Measurements from ENCODE around the gene CSK.

CSK gene

GRCh38 chr15:74793135-74794028 is 11.5 kb downstream of the CSK start:
- whole genome bisulfite sequencing (ENCODE audit: insufficient coverage, insufficient read length): no CpG with 5 or more reads among the region's 12 CpGs
- peaks cover 3% of the 10 kb centered on the region; the same call in 1 of the 2 replicates for H3K4me1 ChIP-seq (ENCODE audit: control insufficient read depth, insufficient read depth, low read length)
- DNase-seq (ENCODE audit: low read depth, low spot score): no peak

GRCh38 chr15:74794248-74794969 is 12.5 kb downstream of the CSK start:
- Histone ChIP-seq H3K27ac (ENCODE audit: low read length) (no peak overlapping the region), H3K4me1 (ENCODE audit: control insufficient read depth, insufficient read depth, low read length) (no peaks in the 10 kb centered on the region), H3K9me3 (ENCODE audit: control insufficient read depth, insufficient read depth, low read length) (no peaks in the 10 kb centered on the region), H3K27me3 (ENCODE audit: control insufficient read depth, insufficient read depth, low read length) (no peaks in the 10 kb centered on the region), H3K36me3 (ENCODE audit: control insufficient read depth, insufficient read depth, low read length) (no peaks in the 10 kb centered on the region; the same call in 1 of the 2 replicates), H3K4me3 (ENCODE audit: low read length) (no peak overlapping the region)
- no CpG with 5 or more reads among the region's 9 CpGs for WGBS (ENCODE audit: insufficient coverage, insufficient read length)
- no peak for DNase-seq (ENCODE audit: low read depth, low spot score)

More at GRCh38 chr15:74793135-74794028, 11.5 kb downstream of the CSK start:
- no peak overlapping the region for H3K27ac ChIP-seq (ENCODE audit: low read length)
- H3K27me3 ChIP-seq (ENCODE audit: control insufficient read depth, insufficient read depth, low read length): no peaks in the 10 kb centered on the region
- H3K9me3 ChIP-seq (ENCODE audit: control insufficient read depth, insufficient read depth, low read length): no peaks in the 10 kb centered on the region
- H3K4me3 ChIP-seq (ENCODE audit: low read length): no peak overlapping the region
- H3K36me3 ChIP-seq (ENCODE audit: control insufficient read depth, insufficient read depth, low read length): no peaks in the 10 kb centered on the region

GRCh38 chr15:74794970-74795349 is 13.1 kb downstream of the CSK start:
- no peaks in the 10 kb centered on the region for H3K9me3 ChIP-seq (ENCODE audit: control insufficient read depth, insufficient read depth, low read length)
- DNase-seq (ENCODE audit: low read depth, low spot score): no peak
- no CpG with 5 or more reads among the region's 9 CpGs for WGBS (ENCODE audit: insufficient coverage, insufficient read length)
- no peak overlapping the region for H3K27ac ChIP-seq (ENCODE audit: low read length)
- H3K27me3 ChIP-seq (ENCODE audit: control insufficient read depth, insufficient read depth, low read length): no peaks in the 10 kb centered on the region
- no peak overlapping the region for H3K4me3 ChIP-seq (ENCODE audit: low read length)
- peaks cover 2% of the 10 kb centered on the region; the same call in 1 of the 2 replicates for H3K36me3 ChIP-seq (ENCODE audit: control insufficient read depth, insufficient read depth, low read length)
- H3K4me1 ChIP-seq (ENCODE audit: control insufficient read depth, insufficient read depth, low read length): 0 out of 2 replicates have a peak, but pooled peaks cover 2% of the 10 kb centered on the region

GRCh38 chr15:74795966-74796625 is 14.2 kb downstream of the CSK start:
- Histone ChIP-seq H3K36me3 (ENCODE audit: control insufficient read depth, insufficient read depth, low read length) (peaks cover 7% of the 10 kb centered on the region), H3K4me1 (ENCODE audit: control insufficient read depth, insufficient read depth, low read length) (peaks cover 2% of the 10 kb centered on the region; the same call in 1 of the 2 replicates), H3K27me3 (ENCODE audit: control insufficient read depth, insufficient read depth, low read length) (no peaks in the 10 kb centered on the region), H3K27ac (ENCODE audit: low read length) (no peak overlapping the region), H3K9me3 (ENCODE audit: control insufficient read depth, insufficient read depth, low read length) (no peaks in the 10 kb centered on the region), H3K4me3 (ENCODE audit: low read length) (no peak overlapping the region)
- no peak for DNase-seq (ENCODE audit: low read depth, low spot score)
- no CpG with 5 or more reads among the region's 14 CpGs for WGBS (ENCODE audit: insufficient coverage, insufficient read length)

- H3K4me1 ChIP-seq (ENCODE audit: control insufficient read depth, insufficient read depth, low read length): peaks cover 2% of the 10 kb centered on the region; the same call in 1 of the 2 replicates
These were observed 16.7 kb downstream of the CSK start for GRCh38 chr15:74798388-74799254.

GRCh38 chr15:74799255-74799855 is 17.5 kb downstream of the CSK start:
- no CpG with 5 or more reads among the region's 16 CpGs for WGBS (ENCODE audit: insufficient coverage, insufficient read length)
- DNase-seq (ENCODE audit: low read depth, low spot score): no peak
- no peaks in the 10 kb centered on the region for H3K9me3 ChIP-seq (ENCODE audit: control insufficient read depth, insufficient read depth, low read length)
- no peak overlapping the region for H3K4me3 ChIP-seq (ENCODE audit: low read length)
- no peaks in the 10 kb centered on the region for H3K27me3 ChIP-seq (ENCODE audit: control insufficient read depth, insufficient read depth, low read length)
- H3K4me1 ChIP-seq (ENCODE audit: control insufficient read depth, insufficient read depth, low read length): peaks cover 2% of the 10 kb centered on the region; the same call in 1 of the 2 replicates
- H3K36me3 ChIP-seq (ENCODE audit: control insufficient read depth, insufficient read depth, low read length): peaks cover 20% of the 10 kb centered on the region
- no peak overlapping the region for H3K27ac ChIP-seq (ENCODE audit: low read length)

More at GRCh38 chr15:74798388-74799254, 16.7 kb downstream of the CSK start:
- H3K27me3 ChIP-seq (ENCODE audit: control insufficient read depth, insufficient read depth, low read length): no peaks in the 10 kb centered on the region
- no peak overlapping the region for H3K27ac ChIP-seq (ENCODE audit: low read length)
- DNase-seq (ENCODE audit: low read depth, low spot score): no peak
- no CpG with 5 or more reads among the region's 25 CpGs for WGBS (ENCODE audit: insufficient coverage, insufficient read length)
- H3K36me3 ChIP-seq (ENCODE audit: control insufficient read depth, insufficient read depth, low read length): peaks cover 20% of the 10 kb centered on the region
- no peak overlapping the region for H3K4me3 ChIP-seq (ENCODE audit: low read length)
- H3K9me3 ChIP-seq (ENCODE audit: control insufficient read depth, insufficient read depth, low read length): no peaks in the 10 kb centered on the region

GRCh38 chr15:74799856-74800558 is 18.1 kb downstream of the CSK start:
- peak; percentile 73 for DNase-seq (ENCODE audit: low read depth, low spot score)
- no CpG with 5 or more reads among the region's 18 CpGs for WGBS (ENCODE audit: insufficient coverage, insufficient read length)
- H3K36me3 ChIP-seq (ENCODE audit: control insufficient read depth, insufficient read depth, low read length): peaks cover 20% of the 10 kb centered on the region
- peaks cover 2% of the 10 kb centered on the region; the same call in 1 of the 2 replicates for H3K4me1 ChIP-seq (ENCODE audit: control insufficient read depth, insufficient read depth, low read length)
- no peak overlapping the region for H3K27ac ChIP-seq (ENCODE audit: low read length)
- no peaks in the 10 kb centered on the region for H3K27me3 ChIP-seq (ENCODE audit: control insufficient read depth, insufficient read depth, low read length)
- H3K4me3 ChIP-seq (ENCODE audit: low read length): no peak overlapping the region
- no peaks in the 10 kb centered on the region for H3K9me3 ChIP-seq (ENCODE audit: control insufficient read depth, insufficient read depth, low read length)

GRCh38 chr15:74800559-74801094 is 18.7 kb downstream of the CSK start:
- no CpG with 5 or more reads among the region's 20 CpGs for WGBS (ENCODE audit: insufficient coverage, insufficient read length)
- no peak overlapping the region for H3K4me3 ChIP-seq (ENCODE audit: low read length)
- H3K9me3 ChIP-seq (ENCODE audit: control insufficient read depth, insufficient read depth, low read length): no peaks in the 10 kb centered on the region
- no peaks in the 10 kb centered on the region for H3K27me3 ChIP-seq (ENCODE audit: control insufficient read depth, insufficient read depth, low read length)
- no peak overlapping the region for H3K27ac ChIP-seq (ENCODE audit: low read length)
- peaks cover 2% of the 10 kb centered on the region; the same call in 1 of the 2 replicates for H3K4me1 ChIP-seq (ENCODE audit: control insufficient read depth, insufficient read depth, low read length)
- H3K36me3 ChIP-seq (ENCODE audit: control insufficient read depth, insufficient read depth, low read length): peaks cover 20% of the 10 kb centered on the region
- no peak for DNase-seq (ENCODE audit: low read depth, low spot score)
